Cerebellar nuclear complex (tissue), 1 donor: ENCODE results near the gene TRIM62.
"Not testable (repeated sequence)": the region's sequence is repeated elsewhere in the genome, so short reads cannot be mapped to it uniquely, and the experiment has no call there.

Experiments used
- DNase-seq, 2 experiments: peaks; one replicate each; lab custom pipeline; 2025; lab: John Stamatoyannopoulos, UW

Gene TRIM62

GRCh38 chr1:33136041-33136440 lies 45.8 kb downstream of the TRIM62 start:
- not testable (repeated sequence) for DNase-seq

GRCh38 chr1:33133478-33134105 lies 48.3 kb downstream of the TRIM62 start:
- DNase-seq, result no peak

- no peak for DNase-seq
These were observed 49.3 kb downstream of the TRIM62 start for GRCh38 chr1:33132549-33132948.

GRCh38 chr1:33131191-33131590 lies 50.7 kb downstream of the TRIM62 start:
- DNase-seq, result no peak

GRCh38 chr1:33130297-33130696 lies 51.5 kb downstream of the TRIM62 start:
- no peak for DNase-seq

GRCh38 chr1:33128781-33129180 lies 53.1 kb downstream of the TRIM62 start:
- no peak for DNase-seq

GRCh38 chr1:33127001-33127823 lies 54.6 kb downstream of the TRIM62 start:
- DNase-seq, result peak; percentile 81 to 99

- DNase-seq, result no peak
These were observed 55.3 kb downstream of the TRIM62 start for GRCh38 chr1:33126411-33127000.

- not testable (repeated sequence) for DNase-seq
These were observed 57.2 kb downstream of the TRIM62 start for GRCh38 chr1:33124647-33125046.

- DNase-seq, result no peak
These were observed 58.6 kb downstream of the TRIM62 start for GRCh38 chr1:33123266-33123665.

GRCh38 chr1:33122483-33123178 lies 59.2 kb downstream of the TRIM62 start:
- no peak for DNase-seq

- no peak for DNase-seq
These were observed 60.1 kb downstream of the TRIM62 start for GRCh38 chr1:33121728-33122127.

GRCh38 chr1:33120436-33121231 lies 61.2 kb downstream of the TRIM62 start:
- DNase-seq, result no peak

- no peak for DNase-seq
These were observed 62.2 kb downstream of the TRIM62 start for GRCh38 chr1:33119532-33120217.

- DNase-seq, result no peak
These were observed 62.8 kb downstream of the TRIM62 start for GRCh38 chr1:33119050-33119449.

- no peak for DNase-seq
These were observed 63.6 kb downstream of the TRIM62 start for GRCh38 chr1:33118274-33118673.

GRCh38 chr1:33117440-33118085 lies 64.3 kb downstream of the TRIM62 start:
- no peak for DNase-seq

- DNase-seq, result no peak
These were observed 69.9 kb downstream of the TRIM62 start for GRCh38 chr1:33111965-33112364.

GRCh38 chr1:33110477-33110876 lies 71.4 kb downstream of the TRIM62 start:
- no peak for DNase-seq

- DNase-seq, result not testable (repeated sequence)
These were observed 81.8 kb downstream of the TRIM62 start for GRCh38 chr1:33100119-33100415.
